ENCODE data around the gene RGS6. TPM values are rescaled to one million over a fixed set of nuclear protein-coding genes. Genes with fewer than 3 reads are reported as not detected.
"Not testable (repeated sequence)": the region's sequence is repeated elsewhere in the genome, so short reads cannot be mapped to it uniquely, and the experiment has no call there.

Gene RGS6
- total RNA-seq, 1 donor: 2.5 TPM

DNA sequence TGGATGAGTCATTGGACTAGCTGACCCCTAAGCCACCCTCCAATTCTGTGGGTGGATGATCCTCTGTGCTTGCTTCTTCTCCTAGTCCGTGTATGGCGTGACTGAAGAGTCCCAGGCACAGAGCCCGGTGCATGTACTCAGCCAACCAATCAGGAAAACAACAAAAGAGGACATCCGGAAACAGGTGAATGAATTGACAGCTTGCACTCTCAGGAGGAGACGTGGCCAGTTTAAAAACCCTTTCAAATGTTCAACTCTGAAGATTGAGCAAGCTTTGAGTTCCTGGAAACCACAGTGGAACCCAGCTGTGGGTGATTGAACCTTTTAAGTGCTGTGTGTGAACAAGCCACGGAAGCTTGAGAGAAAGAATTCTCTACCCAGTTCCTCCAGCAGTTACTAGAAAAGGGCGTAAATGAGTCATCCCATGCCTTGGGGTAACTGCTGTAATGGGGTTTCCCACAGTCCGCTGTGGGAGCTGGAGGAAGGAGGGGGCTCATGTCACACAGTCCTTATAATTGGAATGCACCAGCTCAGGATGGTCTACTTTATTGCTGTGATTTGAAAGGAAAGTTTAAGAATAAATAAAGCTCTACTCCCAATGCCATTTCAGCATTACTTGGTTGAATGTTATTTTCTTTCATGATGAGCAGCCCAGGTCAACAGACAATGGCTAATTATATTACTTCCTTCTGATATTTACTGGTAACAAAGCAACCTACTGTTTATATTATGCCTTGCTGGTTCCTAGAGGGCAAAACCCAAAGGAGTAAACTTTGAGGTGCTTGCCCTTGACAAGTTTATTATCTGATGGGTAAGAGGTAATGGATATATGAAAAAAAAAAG is 544.6 kb downstream of the RGS6 start:
- Histone ChIP-seq H3K9me3 (ENCODE audit: low read depth, low read length) (no peaks in the 10 kb centered on the region), H3K4me1 (ENCODE audit: insufficient read depth, low read length) (peaks cover 35% of the 10 kb centered on the region), H3K4me3 (ENCODE audit: low read length) (no peak overlapping the region)

DNA sequence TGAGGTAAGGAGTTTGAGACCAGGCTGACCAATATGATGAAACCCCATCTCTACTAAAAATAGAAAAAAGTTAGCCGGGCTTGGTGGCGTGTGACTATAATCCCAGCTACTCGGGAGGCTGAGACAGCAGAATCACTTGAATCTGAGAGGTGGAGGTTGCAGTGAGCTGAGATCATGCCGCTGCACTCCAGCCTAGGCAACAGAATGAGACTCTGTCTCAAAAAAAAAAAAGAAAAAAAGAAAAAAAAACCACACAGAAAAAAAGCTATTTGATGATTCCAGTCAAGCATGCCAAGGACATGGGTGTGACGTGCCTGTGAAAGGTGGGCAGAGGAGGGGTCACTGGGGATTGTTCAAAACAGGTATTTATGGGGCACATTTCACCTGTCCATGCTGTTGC is 545.3 kb downstream of the RGS6 start:
- not testable (repeated sequence) for H3K4me3 ChIP-seq (ENCODE audit: low read length)

More for the DNA sequence above, 544.6 kb downstream of the RGS6 start:
- H3K27me3 ChIP-seq (ENCODE audit: insufficient read depth, low read length): no peaks in the 10 kb centered on the region

DNA sequence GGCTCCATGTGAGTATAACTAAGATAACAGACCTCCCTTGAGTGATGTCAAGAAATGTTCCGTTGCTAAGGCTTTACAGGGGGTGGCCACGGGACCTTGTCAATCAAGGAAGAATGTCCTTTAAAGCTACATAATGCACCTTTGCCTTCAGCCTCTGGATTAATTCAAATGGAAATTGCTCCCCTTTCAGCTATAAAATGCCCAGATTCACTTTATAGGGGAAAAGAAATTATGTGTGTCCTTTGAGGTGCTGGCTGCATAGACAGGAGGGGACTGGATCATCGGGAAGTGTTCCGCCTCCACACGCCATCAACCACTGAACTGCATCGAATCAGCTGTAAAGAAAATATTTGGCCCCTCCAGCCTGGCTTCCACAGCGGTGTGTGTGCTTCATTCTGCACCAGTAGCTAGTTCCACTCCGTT is 546.3 kb downstream of the RGS6 start:
- Histone ChIP-seq H3K9me3 (ENCODE audit: low read depth, low read length) (no peaks in the 10 kb centered on the region), H3K27me3 (ENCODE audit: insufficient read depth, low read length) (no peaks in the 10 kb centered on the region), H3K4me1 (ENCODE audit: insufficient read depth, low read length) (peaks cover 35% of the 10 kb centered on the region), H3K4me3 (ENCODE audit: low read length) (no peak overlapping the region)

More for the DNA sequence above, 545.3 kb downstream of the RGS6 start:
- H3K9me3 ChIP-seq (ENCODE audit: low read depth, low read length); H3K27me3 ChIP-seq (ENCODE audit: insufficient read depth, low read length): not testable (repeated sequence)
- peaks cover 35% of the 10 kb centered on the region for H3K4me1 ChIP-seq (ENCODE audit: insufficient read depth, low read length)

DNA sequence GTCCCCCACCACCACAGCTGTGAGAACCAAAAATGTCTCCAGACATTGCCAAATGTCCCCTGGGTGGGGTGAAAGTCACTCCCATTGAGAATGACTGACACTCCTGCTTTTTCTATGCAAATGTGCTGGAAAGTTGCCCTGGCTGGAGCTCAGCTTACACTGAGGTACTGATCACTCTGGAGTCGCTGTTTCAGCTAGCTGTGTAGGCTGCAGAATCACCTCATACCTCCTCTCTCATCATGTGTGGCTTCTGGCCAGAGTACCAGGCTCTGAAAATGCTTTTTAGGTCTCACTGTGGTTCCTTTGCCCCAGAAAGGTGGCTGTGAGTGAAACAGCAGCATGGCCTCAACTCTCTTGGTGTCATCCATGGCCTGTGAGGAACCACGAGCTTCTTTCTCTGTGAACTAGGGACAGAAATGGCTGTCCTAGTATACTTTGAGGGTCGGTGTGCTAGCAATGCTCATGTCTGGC is 547.3 kb downstream of the RGS6 start:
- H3K4me3 ChIP-seq (ENCODE audit: low read length): no peak overlapping the region
- no peaks in the 10 kb centered on the region for H3K9me3 ChIP-seq (ENCODE audit: low read depth, low read length)
- peaks cover 35% of the 10 kb centered on the region for H3K4me1 ChIP-seq (ENCODE audit: insufficient read depth, low read length)
- H3K27me3 ChIP-seq (ENCODE audit: insufficient read depth, low read length): no peaks in the 10 kb centered on the region

DNA sequence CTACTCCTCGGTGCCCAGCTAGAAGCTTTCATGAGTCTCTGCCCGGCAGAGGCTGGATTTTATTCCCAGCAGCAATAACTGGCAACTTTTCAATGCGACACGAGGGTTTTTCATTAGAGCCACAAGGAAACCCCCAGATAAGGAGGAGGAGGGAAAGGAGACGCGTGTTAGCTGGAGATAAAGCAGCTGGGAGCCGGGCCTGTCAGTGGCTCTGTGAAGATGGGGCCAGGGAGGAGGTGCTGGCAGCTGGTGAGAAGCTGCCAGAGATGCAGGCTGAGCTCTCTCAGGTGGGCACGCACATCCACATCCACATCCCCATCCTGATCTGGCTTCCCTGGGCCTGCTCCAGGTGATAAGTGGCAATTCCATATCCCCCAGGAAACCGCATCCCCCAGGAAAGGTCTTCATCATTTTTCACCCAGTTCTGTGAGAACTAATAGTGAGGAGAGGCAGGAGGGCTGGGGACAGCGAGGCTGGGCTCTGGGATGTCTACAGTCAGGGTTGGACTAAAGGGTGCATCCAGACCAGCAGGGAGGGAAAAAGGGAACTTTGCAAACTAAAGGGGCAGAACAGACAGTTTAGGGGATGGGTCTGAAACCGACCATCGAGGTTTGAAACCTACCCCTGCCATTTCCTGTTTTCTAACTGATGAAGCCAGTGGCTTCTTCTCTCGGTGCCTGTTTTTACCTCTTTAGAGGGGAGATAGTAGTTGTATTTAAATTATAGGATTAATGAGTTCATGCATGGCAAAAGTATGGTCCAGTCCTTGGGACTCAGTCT is 548.4 kb downstream of the RGS6 start:
- Histone ChIP-seq H3K27me3 (ENCODE audit: insufficient read depth, low read length) (no peaks in the 10 kb centered on the region), H3K4me3 (ENCODE audit: low read length) (no peak overlapping the region), H3K4me1 (ENCODE audit: insufficient read depth, low read length) (peaks cover 35% of the 10 kb centered on the region), H3K9me3 (ENCODE audit: low read depth, low read length) (no peaks in the 10 kb centered on the region)

DNA sequence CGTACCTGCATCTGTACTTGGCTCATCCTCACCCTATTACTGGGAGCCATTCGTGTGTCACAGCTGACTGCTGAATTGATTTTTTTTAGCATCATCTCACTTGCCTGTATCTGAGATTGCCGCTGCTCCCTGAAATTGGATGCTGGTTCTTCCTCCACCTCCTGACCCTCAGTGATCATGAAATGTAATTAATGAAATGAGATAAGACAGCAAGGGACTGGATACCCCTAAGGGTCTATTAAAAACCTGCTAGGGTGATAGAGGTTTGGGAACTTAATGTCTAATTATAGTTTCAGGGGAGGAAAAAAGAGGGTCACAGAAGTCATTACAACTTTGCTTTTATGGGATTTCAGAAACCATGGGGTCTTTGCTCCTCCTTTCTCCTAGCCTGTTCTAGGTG is 551.1 kb downstream of the RGS6 start:
- H3K9me3 ChIP-seq (ENCODE audit: low read depth, low read length): no peaks in the 10 kb centered on the region
- no peak overlapping the region for H3K4me3 ChIP-seq (ENCODE audit: low read length)
- peaks cover 13% of the 10 kb centered on the region for H3K4me1 ChIP-seq (ENCODE audit: insufficient read depth, low read length)
- no peaks in the 10 kb centered on the region for H3K27me3 ChIP-seq (ENCODE audit: insufficient read depth, low read length)

DNA sequence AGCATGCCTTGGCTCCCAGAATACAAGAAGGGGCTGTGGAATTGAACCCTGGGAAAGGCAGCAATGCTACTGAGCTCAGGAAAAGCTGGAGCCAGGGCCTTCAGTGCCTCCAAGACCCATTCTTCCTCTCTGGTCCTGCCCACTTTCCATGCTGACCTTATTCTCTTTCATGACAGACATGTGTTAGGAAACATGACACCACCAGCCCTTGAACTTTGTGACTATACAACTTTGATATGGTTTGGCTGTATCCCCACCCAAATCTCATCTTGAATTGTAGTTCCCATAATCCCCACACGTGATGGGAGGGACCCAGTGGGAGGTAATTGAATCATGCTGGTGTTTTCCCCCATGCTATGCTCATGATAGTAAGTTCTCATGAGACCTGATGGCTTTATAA is 553.5 kb downstream of the RGS6 start:
- H3K4me3 ChIP-seq (ENCODE audit: low read length): no peak overlapping the region
- no peaks in the 10 kb centered on the region for H3K27me3 ChIP-seq (ENCODE audit: insufficient read depth, low read length)
- H3K4me1 ChIP-seq (ENCODE audit: insufficient read depth, low read length): peaks cover 9% of the 10 kb centered on the region
- H3K9me3 ChIP-seq (ENCODE audit: low read depth, low read length): no peaks in the 10 kb centered on the region

DNA sequence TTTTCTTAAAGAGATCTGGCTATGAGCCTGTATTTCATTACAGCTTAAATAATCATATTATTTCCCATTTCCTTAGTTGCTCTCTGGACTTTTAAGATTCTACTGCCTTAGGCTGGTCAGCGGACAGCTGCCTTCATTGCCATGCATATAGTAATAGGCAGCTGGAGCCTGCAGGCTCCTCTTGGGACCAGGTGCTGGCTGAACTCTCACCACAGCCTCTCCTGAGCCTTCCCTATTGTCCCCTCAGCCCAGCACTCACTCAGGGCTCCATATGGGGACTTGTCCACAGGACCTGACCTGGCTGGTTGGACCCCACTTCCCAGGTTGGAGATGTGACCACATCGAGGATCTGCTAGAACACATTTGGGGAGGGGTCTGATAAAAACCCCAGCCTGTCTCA is 556.3 kb downstream of the RGS6 start:
- Histone ChIP-seq H3K27me3 (ENCODE audit: insufficient read depth, low read length) (no peaks in the 10 kb centered on the region), H3K4me3 (ENCODE audit: low read length) (no peak overlapping the region), H3K4me1 (ENCODE audit: insufficient read depth, low read length) (no peaks in the 10 kb centered on the region), H3K9me3 (ENCODE audit: low read depth, low read length) (peaks cover 1% of the 10 kb centered on the region)

DNA sequence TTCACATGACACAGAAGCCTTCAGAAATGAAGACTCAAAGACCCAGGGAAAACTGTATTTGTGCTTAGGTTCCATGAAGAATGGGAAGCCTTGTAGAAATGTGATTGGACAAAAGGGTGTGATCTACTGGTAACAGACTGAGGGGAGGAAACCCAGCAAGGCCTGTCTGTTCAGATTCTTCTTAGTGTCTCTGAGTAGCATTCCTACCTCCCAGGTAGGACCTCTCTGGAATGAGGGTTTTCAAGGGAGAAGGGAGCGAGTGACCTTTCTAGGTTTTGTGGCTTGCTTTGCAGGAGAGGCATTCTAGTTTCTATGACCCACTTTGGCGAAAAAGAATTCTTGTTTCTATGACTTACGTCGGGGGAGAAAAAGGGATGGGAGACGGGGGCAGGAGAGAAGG is 560.0 kb downstream of the RGS6 start:
- peaks cover 13% of the 10 kb centered on the region for H3K9me3 ChIP-seq (ENCODE audit: low read depth, low read length)
- no peak overlapping the region for H3K4me3 ChIP-seq (ENCODE audit: low read length)
- H3K27me3 ChIP-seq (ENCODE audit: insufficient read depth, low read length): no peaks in the 10 kb centered on the region
- no peaks in the 10 kb centered on the region for H3K4me1 ChIP-seq (ENCODE audit: insufficient read depth, low read length)

DNA sequence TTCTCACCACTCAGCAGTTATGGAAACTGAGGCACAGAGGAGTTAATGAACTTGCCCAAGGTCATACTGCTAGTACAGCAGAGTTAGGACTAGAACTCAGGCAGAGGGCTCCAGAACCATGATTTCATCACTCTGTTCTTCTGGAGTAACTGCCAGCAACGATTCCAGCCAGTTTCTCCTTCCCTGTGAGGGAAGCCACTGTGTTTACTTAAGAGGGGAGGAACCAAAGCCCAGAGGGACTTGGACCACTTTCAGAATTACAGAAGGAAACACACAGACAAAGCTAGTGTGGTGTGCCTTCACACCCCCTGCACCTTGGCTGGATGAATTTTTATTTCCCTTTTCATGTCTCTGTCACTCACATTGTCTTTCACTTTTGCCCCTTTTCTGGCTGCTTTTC is 563.4 kb downstream of the RGS6 start:
- H3K27me3 ChIP-seq (ENCODE audit: insufficient read depth, low read length): no peaks in the 10 kb centered on the region
- H3K4me3 ChIP-seq (ENCODE audit: low read length): no peak overlapping the region
- no peaks in the 10 kb centered on the region for H3K4me1 ChIP-seq (ENCODE audit: insufficient read depth, low read length)
- H3K9me3 ChIP-seq (ENCODE audit: low read depth, low read length): peaks cover 13% of the 10 kb centered on the region

DNA sequence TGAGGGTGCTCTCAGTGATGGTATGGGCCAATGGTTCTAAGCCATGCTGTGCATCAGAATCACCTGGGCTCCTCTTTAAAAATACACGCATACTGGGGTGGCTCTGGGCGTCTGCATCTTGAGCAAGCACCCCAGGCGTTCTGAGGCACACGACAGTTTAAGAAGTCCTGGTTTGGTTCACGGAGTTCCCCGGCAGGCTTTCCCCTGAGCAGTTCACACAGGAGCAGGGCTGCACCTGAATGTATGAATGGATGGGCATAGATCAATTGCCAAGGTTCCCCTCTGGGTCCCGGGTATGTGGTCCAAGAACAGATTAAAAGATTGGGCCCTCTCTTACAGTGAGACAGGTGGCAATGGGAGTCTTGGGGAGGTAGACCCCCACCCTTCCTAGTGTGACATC is 566.4 kb downstream of the RGS6 start:
- Histone ChIP-seq H3K9me3 (ENCODE audit: low read depth, low read length) (peaks cover 10% of the 10 kb centered on the region), H3K4me1 (ENCODE audit: insufficient read depth, low read length) (no peaks in the 10 kb centered on the region), H3K4me3 (ENCODE audit: low read length) (no peak overlapping the region), H3K27me3 (ENCODE audit: insufficient read depth, low read length) (no peaks in the 10 kb centered on the region)

DNA sequence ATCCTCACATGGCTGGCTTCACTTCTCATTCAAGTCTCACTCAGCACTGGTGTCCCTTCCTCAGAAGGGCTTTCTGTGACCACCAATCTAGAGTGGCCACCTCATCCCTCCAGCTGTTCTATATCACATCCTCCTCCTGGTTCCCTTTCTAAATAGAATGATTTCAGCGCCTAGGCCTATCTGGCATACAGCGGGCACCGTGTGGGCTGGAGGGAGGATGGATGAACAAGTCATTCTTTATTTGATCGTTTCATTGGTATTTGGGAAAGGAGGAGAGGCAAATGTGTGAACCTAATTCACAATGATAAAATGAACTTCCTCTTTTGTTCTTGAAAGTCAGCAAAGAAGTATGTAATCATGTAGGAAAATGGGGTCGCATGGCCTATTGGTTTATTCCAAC is 567.5 kb downstream of the RGS6 start:
- Histone ChIP-seq H3K4me1 (ENCODE audit: insufficient read depth, low read length) (no peaks in the 10 kb centered on the region), H3K9me3 (ENCODE audit: low read depth, low read length) (peaks cover 4% of the 10 kb centered on the region), H3K27me3 (ENCODE audit: insufficient read depth, low read length) (no peaks in the 10 kb centered on the region), H3K4me3 (ENCODE audit: low read length) (no peak overlapping the region)

DNA sequence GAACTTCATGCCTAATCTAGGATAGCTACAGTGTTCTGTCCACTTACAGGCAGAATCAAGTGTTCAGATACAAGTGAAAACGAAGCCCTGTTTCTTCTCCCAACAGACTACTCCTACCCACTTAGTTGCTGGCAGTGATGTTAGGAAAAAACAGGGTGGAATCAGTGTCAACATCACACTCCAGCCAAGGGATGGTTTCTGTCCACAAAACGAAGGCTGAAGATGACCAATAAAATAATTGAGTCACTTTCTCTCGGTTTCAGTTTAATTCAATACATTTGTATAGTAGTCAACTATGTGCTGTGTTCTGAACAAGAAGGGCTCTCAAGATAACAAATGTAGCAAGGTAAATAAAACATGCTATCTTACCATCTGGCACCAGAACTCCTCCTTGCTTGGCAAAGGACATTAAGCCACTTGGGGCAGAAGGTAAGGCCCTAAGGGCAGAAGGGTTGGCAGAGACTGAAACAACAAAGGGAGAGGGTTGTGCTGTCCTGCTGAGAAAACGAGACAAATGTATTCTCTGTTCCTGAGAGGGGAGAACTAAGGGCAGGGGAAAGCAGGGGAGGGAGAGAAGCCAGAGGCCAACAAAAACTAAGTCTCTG is 568.1 kb downstream of the RGS6 start:
- Histone ChIP-seq H3K4me3 (ENCODE audit: low read length) (no peak overlapping the region), H3K27me3 (ENCODE audit: insufficient read depth, low read length) (no peaks in the 10 kb centered on the region), H3K4me1 (ENCODE audit: insufficient read depth, low read length) (no peaks in the 10 kb centered on the region), H3K9me3 (ENCODE audit: low read depth, low read length) (no peaks in the 10 kb centered on the region)

DNA sequence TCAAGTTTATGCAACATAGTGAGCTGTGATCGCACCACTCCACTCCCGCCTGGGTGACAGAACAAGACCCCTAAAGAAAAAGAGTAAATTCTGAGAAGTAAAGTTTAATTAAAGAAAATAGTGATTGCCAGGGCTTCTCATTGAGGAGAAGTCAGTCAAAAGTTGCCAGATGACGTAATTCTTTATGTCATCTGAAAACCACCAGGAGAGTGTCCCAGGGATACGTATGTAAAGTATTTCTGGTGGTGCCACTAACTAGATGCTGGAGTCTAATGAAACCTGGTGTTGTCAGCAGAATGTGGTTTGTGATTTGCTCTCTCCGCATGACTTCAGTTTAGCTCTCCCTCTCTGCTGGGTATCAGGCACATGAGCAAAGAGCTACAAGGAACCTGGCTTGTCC is 569.2 kb downstream of the RGS6 start:
- H3K9me3 ChIP-seq (ENCODE audit: low read depth, low read length): no peaks in the 10 kb centered on the region
- no peak overlapping the region for H3K4me3 ChIP-seq (ENCODE audit: low read length)
- H3K27me3 ChIP-seq (ENCODE audit: insufficient read depth, low read length): no peaks in the 10 kb centered on the region
- no peaks in the 10 kb centered on the region for H3K4me1 ChIP-seq (ENCODE audit: insufficient read depth, low read length)

DNA sequence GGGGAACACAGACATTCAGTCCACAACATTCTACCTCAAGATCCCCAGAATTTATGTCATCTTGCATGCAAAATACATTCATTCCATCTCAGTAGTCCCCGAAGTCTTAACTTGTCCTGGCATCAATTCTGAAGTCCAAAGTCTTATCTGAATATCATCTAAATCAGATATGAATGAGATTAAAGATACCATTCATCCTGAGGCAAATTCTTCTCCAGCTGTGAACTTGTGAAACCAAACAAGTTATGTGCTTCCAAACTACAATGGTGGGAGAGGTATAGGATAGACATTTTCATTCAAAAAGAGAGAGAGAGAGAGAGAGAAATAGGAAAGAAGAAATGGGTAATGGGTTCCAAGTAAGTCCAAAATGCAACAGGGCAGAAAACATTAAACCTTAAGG is 571.0 kb downstream of the RGS6 start:
- Histone ChIP-seq H3K9me3 (ENCODE audit: low read depth, low read length) (no peaks in the 10 kb centered on the region), H3K4me1 (ENCODE audit: insufficient read depth, low read length) (no peaks in the 10 kb centered on the region), H3K27me3 (ENCODE audit: insufficient read depth, low read length) (no peaks in the 10 kb centered on the region), H3K4me3 (ENCODE audit: low read length) (no peak overlapping the region)
